Neural progenitor cell (in vitro differentiated cells): ENCODE measurements around the gene VWA5B1.

ENCODE experiments used
- EZH2 ChIP-seq: fragments of 200-600 bp; sonication (generic); IDR thresholded peaks from 2 replicates; pipeline ENCODE4 v1.6.1; 2017; ENCODE audit warnings: antibody characterized with exemption, mild to moderate bottlenecking, moderate library complexity
- EZH2phosphoT487 ChIP-seq: fragments of 200-600 bp; sonication (generic); IDR thresholded peaks from 2 replicates; pipeline ENCODE4 v1.6.1; 2017; ENCODE audit warnings: antibody characterized with exemption
- TF ChIP-seq, protein P1 (sequence below): fragments of 200-600 bp; sonication (generic); IDR thresholded peaks from 2 replicates; pipeline ENCODE4 v1.5.1; 2017; ENCODE audit warnings: antibody characterized with exemption, mild to moderate bottlenecking

DNA sequence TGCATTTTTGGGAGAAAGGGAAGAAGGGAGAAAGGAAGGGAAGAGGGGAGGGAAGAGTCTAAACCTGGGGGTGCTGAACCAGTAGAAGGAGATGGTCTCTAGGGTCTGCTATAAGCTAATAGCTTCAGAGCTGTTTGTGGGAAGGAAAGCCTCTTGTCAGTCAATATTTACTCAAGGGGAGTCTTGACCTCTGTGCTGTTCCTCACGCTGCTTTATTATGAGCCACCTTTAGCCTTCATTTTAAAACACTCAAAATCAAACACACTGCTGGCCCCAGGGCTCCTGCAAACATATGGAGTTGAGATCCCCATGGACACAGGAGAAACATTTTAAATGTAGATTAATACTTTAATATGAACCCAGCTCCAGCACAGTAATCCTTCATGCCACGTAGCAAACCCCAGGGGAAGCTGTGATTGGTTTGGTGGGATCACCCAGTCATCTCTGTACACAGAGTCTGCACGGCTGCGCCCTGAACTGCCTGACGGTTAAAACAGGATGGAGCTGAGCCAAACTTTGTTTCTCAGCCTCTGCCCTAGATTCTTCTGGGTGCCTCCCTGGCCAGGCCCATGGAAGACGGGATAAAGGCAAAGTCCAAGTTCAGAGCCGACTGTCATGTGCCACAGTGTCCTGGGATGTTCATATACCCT is 40.2 kb upstream of the VWA5B1 start:
- TF ChIP-seq, protein P1, sequence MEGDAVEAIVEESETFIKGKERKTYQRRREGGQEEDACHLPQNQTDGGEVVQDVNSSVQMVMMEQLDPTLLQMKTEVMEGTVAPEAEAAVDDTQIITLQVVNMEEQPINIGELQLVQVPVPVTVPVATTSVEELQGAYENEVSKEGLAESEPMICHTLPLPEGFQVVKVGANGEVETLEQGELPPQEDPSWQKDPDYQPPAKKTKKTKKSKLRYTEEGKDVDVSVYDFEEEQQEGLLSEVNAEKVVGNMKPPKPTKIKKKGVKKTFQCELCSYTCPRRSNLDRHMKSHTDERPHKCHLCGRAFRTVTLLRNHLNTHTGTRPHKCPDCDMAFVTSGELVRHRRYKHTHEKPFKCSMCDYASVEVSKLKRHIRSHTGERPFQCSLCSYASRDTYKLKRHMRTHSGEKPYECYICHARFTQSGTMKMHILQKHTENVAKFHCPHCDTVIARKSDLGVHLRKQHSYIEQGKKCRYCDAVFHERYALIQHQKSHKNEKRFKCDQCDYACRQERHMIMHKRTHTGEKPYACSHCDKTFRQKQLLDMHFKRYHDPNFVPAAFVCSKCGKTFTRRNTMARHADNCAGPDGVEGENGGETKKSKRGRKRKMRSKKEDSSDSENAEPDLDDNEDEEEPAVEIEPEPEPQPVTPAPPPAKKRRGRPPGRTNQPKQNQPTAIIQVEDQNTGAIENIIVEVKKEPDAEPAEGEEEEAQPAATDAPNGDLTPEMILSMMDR: no peak
- TF ChIP-seq EZH2 (no peak), EZH2phosphoT487 (no peak)
